Articular chondrocyte of knee joint (primary cell): ENCODE data around the gene OR51A7. TPM values are rescaled to one million over a fixed set of nuclear protein-coding genes. Genes with fewer than 3 reads are reported as not detected.

Experiments
- total RNA-seq: library from RNA; depleted of rRNA; stranded (reverse); fragments of >200 nt; gene quantifications from 2 replicates; pipeline ENCODE4 v1.2.3, GENCODE V29; 2012

Gene OR51A7
- not detected in 2 replicates for total RNA-seq

GRCh38 chr11:4903484-4903883, at the start of gene OR51A7:
Gene OR51A7, plus strand, starts transcription at chr11:4903783. Its CDS starts 3,587 bp downstream, at chr11:4907370.

GRCh38 chr11:4881860-4882500, 21.6 kb upstream of the OR51A7 start, which contains the start of gene OR51T1:
Gene OR51T1, plus strand, starts transcription at chr11:4881900. Its CDS starts 0 bp downstream, at chr11:4881900.

GRCh38 chr11:4919250-4919649, 15.7 kb downstream of the OR51A7 start, which contains the start of gene OR51G2:
Gene OR51G2, minus strand, starts transcription at chr11:4919350. Its CDS starts 3,687 bp downstream, at chr11:4915663.

GRCh38 chr11:4924239-4924638, 20.7 kb downstream of the OR51A7 start, which contains the start of gene OR51G1:
Gene OR51G1, minus strand, starts transcription at chr11:4924339. Its CDS starts 0 bp downstream, at chr11:4924339.

GRCh38 chr11:4947505-4947904, 43.9 kb downstream of the OR51A7 start, which contains the start of gene OR51A4:
Gene OR51A4, minus strand, starts transcription at chr11:4947605. Its CDS starts 505 bp downstream, at chr11:4947100.

GRCh38 chr11:4955613-4956012, 52.0 kb downstream of the OR51A7 start, which contains the start of gene OR51A2:
Gene OR51A2, minus strand, starts transcription at chr11:4955713. Its CDS starts 0 bp downstream, at chr11:4955713.

Other genes with a start within 250 kb of the OR51A7 start
- gene OR51E2, start 205.9 kb upstream of the OR51A7 start, total RNA-seq = not detected in 2 replicates
- gene MMP26, start 199.0 kb upstream of the OR51A7 start, total RNA-seq = not detected in 2 replicates
- not detected in 2 replicates for gene OR51F1, start 133.8 kb upstream of the OR51A7 start, total RNA-seq
- gene OR52R1, start 99.4 kb upstream of the OR51A7 start, total RNA-seq = not detected in 2 replicates
- gene OR51F2, start 82.5 kb upstream of the OR51A7 start, total RNA-seq = not detected in 2 replicates
- gene OR51S1, start 54.6 kb upstream of the OR51A7 start, total RNA-seq = not detected in 2 replicates
- not detected in 2 replicates for gene OR51T1, start 21.9 kb upstream of the OR51A7 start, total RNA-seq
- gene OR51G2, start 15.6 kb downstream of the OR51A7 start, total RNA-seq = not detected in 2 replicates
- gene OR51G1, start 20.6 kb downstream of the OR51A7 start, total RNA-seq = not detected in 2 replicates
- gene OR51A4, start 43.8 kb downstream of the OR51A7 start, total RNA-seq = not detected in 2 replicates
- not detected in 2 replicates for gene OR51A2, start 51.9 kb downstream of the OR51A7 start, total RNA-seq
- gene OR51L1, start 91.1 kb downstream of the OR51A7 start, total RNA-seq = not detected in 2 replicates
- gene OR52J3, start 142.7 kb downstream of the OR51A7 start, total RNA-seq = not detected in 2 replicates
- not detected in 2 replicates for gene OR52E2, start 155.8 kb downstream of the OR51A7 start, total RNA-seq
- not detected in 2 replicates for gene OR52E1, start 165.8 kb downstream of the OR51A7 start, total RNA-seq
- gene OR52A5, start 234.6 kb downstream of the OR51A7 start, total RNA-seq = not detected in 2 replicates